Measurements from ENCODE around the gene PXDN. TPM values are rescaled to one million over a fixed set of nuclear protein-coding genes. Genes with fewer than 3 reads are reported as not detected.
"Not testable (repeated sequence)": the region's sequence is repeated elsewhere in the genome, so short reads cannot be mapped to it uniquely, and the experiment has no call there.

The PXDN gene
- total RNA-seq, 1 experiment from 2014 or later: 102 TPM

DNA sequence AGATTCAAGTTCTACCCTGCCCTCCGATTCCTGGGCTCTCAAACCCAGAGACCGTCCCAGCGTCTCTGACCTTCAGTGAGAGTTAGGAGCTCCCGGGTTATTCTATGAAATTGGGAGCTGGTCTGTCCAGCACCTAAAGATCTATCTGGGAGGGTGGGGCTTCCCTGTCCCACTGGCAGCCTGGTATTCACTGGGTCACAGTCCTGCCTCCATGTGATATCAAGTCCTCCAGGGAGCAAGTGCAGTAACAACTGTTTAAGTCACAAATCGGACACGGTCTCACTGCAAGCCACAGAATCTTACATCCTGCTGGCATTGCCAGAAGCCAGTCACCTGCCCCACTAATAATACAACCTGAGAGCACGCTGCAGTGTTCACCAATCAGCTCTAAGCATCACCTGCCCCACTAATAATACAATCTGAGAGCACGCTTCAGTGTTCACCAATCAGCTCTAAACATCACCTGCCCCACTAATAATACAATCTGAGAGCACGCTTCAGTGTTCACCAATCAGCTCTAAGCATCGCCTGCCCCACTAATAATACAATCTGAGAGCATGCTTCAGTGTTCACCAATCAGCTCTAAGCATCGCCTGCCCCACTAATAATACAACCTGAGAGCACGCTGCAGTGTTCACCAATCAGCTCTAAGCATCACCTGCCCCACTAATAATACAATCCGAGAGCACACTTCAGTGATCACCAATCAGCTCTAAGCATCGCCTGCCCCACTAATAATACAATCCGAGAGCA lies 38.0 kb downstream of the PXDN start:
- H3K36me3 ChIP-seq (replicated peaks; ENCODE audit: control insufficient read depth, insufficient read depth, low read length); H3K4me3 ChIP-seq (ENCODE audit: insufficient read depth, low read depth, low read length); DNase-seq; H3K27me3 ChIP-seq (ENCODE audit: control insufficient read depth, insufficient read depth, low read length): not testable (repeated sequence)

DNA sequence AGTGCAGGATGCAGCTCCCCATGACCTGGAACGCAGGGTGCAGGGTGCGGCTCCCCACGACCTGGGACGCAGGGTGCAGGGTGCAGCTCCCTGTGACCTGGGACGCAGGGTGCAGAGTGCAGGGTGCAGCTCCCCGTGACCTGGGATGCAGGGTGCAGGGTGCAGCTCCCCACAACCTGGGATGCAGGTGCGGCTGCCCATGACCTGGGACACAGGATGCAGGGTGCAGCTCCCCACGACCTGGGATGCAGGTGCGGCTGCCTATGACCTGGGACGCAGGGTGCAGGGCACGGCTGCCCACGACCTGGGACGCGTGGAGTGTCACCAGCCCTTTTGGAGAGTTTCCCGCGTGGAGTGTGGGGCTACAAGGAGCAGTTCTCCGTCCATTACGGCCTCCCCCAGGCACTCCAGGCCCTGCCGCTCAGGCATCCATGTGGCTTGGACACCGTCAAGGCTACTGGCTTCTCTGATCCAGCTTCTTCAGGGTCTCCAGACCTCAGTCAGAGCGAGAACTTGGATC lies 38.7 kb downstream of the PXDN start:
- Histone ChIP-seq H3K4me3 (ENCODE audit: insufficient read depth, low read depth, low read length) (no peak overlapping the region), H3K27me3 (ENCODE audit: control insufficient read depth, insufficient read depth, low read length) (no peaks in the 10 kb centered on the region), H3K36me3 (replicated peaks; ENCODE audit: control insufficient read depth, insufficient read depth, low read length) (no peaks in the 10 kb centered on the region)
- peak; percentile 31 for DNase-seq

DNA sequence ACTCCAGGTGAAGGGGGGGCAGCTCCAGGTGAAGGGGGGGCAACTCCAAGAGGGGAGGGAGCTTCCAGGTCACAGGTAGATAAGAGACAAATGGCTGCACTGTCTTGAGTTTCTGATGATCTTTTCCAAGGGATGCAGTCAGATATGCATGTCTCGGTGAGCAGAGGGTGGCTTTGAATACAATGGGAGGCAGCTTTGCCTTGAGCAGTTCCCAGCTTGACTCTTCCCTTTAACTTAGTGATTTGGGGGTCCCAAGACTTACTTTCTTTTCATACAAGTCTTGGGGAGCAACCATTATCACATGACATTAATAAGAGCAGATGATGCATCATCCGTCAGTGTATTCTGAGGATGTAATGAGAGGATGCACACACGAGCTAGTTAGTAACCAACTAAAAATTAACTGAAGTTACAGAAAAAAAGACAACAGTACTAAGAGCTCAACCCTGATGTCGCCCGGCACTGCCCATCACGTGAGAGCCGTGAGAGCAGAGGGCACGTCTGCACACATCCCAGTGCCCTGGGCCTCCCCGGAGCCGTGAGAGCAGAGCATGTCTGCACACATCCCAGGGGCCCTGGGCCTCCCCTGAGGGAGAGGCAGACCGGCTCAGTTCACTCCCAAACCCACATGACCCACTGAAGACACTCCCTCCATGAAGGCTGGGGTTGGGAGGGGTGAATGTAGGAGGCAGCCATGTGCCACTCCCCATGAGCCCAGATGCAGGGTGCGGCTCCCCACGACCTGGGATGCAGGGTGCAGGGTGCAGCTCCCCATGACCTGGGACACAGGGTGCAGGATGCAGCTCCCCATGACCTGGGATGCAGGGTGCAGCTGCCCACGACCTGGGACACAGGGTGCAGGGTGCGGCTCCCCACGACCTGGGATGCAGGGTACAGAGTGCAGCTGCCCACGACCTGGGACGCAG lies 39.4 kb downstream of the PXDN start:
- peak; percentile 52 for DNase-seq
- H3K36me3 ChIP-seq (replicated peaks; ENCODE audit: control insufficient read depth, insufficient read depth, low read length): no peaks in the 10 kb centered on the region
- H3K4me3 ChIP-seq (ENCODE audit: insufficient read depth, low read depth, low read length): no peak overlapping the region
- no peaks in the 10 kb centered on the region for H3K27me3 ChIP-seq (ENCODE audit: control insufficient read depth, insufficient read depth, low read length)

DNA sequence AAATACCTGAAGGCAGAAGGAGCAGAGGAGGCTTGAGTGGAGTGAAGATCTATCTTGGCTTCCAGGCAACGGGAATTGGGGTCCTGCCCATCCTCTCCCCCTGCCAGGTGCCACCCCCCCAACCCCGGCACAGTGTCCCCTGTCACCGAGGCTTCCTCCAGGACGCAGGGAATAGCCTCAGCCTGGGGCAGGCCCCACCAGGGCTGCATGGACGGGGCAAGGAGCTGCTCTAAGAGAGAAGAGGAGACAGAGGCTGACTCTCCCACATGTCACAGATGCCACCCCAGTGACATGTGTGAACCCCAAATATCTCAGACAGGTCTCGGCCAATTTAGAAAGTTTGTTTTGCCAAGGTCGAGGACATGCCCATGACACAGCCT lies 42.1 kb downstream of the PXDN start:
- H3K36me3 ChIP-seq (replicated peaks; ENCODE audit: control insufficient read depth, insufficient read depth, low read length): no peaks in the 10 kb centered on the region
- H3K4me3 ChIP-seq (ENCODE audit: insufficient read depth, low read depth, low read length): no peak overlapping the region
- no peaks in the 10 kb centered on the region for H3K27me3 ChIP-seq (ENCODE audit: control insufficient read depth, insufficient read depth, low read length)
- peak; percentile 48 for DNase-seq

DNA sequence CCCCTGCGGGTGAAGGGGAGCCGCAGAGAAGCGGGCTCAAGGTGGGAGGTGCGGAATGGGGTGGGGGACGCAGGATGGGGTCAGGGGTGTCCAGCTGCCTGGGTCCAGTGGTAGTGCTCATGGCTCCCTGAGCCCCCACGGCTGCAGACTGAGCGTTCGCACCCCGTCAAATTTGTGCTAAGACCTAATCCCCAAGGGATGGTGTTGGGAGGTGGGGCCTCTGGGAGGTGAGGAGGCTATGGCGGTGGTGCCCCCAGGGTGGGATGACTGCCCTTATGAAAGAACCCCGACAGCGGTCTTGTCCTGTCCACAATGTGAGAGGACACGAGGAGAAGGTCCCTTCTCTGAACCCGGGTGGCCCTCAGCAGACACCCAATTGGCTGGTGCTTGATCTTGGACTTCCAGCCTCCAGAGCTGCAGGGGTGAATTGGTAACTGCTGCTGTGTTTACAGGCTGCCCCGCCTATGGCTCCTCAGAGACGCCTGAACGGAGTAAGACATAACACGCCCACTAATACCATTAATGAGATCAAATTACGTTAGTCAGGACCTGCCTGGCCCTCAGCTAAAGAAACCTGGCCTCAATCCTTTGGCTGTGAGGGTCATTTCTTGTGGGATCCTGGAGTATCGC lies 42.6 kb downstream of the PXDN start:
- no peaks in the 10 kb centered on the region for H3K27me3 ChIP-seq (ENCODE audit: control insufficient read depth, insufficient read depth, low read length)
- H3K36me3 ChIP-seq (replicated peaks; ENCODE audit: control insufficient read depth, insufficient read depth, low read length): no peaks in the 10 kb centered on the region
- peak; percentile 80 for DNase-seq
- no peak overlapping the region for H3K4me3 ChIP-seq (ENCODE audit: insufficient read depth, low read depth, low read length)

DNA sequence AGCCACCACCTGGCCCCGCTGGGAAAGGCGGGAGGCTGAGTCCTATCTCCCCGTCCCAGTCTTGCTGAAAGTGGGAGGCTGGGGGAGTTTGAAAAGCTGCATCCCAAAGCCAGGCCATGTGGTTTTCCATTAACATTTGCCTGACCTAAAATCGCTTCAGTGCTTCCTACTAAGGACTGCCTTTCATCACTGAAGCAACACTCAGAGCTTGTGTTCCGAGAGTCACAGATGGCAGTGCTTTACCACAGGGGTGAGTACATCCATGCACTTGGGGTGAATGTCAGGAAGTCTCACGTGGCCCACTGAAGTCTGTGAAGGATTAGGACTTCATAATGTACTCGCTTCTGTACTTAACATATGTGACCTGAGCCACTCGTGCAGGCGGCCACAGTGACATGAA lies 43.3 kb downstream of the PXDN start:
- Histone ChIP-seq H3K27me3 (ENCODE audit: control insufficient read depth, insufficient read depth, low read length) (no peaks in the 10 kb centered on the region), H3K4me3 (ENCODE audit: insufficient read depth, low read depth, low read length) (no peak overlapping the region), H3K36me3 (replicated peaks; ENCODE audit: control insufficient read depth, insufficient read depth, low read length) (no peaks in the 10 kb centered on the region)
- DNase-seq: no peak

DNA sequence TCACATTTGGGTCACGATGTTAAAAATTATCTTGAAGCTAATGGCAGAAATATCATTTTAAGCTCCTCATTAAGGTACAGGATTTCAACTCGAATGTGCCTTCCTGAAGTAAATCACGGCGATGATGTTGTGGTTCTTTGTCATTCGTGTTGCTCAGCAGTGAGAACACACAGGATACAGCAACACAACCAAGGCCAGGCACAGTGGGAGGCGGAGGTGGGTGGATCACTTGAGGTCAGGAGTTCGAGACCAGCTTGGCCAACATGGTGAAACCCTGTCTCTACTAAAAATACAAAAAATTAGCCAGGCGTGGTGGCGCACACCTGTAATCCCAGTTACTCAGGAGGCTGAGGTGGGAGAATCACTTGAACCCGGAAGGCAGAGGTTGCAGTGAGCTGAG lies 43.9 kb downstream of the PXDN start:
- H3K27me3 ChIP-seq (ENCODE audit: control insufficient read depth, insufficient read depth, low read length); H3K36me3 ChIP-seq (replicated peaks; ENCODE audit: control insufficient read depth, insufficient read depth, low read length); H3K4me3 ChIP-seq (ENCODE audit: insufficient read depth, low read depth, low read length); DNase-seq: not testable (repeated sequence)

DNA sequence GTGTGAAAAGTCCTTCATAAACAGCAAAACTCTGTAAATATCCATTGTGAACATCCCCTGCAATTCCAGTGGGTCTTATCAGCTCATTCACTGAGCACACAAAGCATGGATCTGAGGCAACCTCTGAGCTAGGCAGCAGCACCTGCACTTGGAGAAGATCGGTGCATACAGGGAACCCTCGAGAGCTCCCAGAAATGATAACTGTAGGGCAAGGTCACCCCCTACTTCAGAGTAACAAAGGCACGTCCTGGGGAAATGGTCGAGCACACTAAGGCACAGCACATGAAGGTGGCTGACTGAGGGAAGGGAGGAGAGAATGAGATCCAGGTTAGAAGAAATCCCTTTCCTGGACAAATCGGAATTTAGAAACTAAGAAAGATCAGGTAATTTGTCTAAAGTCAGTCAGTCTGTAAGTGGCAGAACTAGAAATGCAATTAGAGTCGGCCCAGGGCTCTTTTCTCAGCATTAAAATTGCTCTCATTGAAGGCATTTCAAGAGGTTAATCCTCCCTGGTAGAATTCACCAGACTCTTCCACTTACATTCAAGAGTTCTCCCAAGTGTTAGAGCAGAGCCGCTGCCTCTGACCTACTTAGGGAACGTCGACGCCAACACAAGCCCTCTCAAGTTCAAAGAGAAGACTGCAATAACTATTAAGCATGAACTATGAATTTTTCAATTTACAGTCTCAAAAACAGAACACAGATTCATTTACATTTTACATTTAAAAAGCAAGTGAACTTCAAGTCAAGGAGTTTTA lies 45.9 kb downstream of the PXDN start:
- no peak for DNase-seq
- no peaks in the 10 kb centered on the region for H3K36me3 ChIP-seq (replicated peaks; ENCODE audit: control insufficient read depth, insufficient read depth, low read length)
- H3K27me3 ChIP-seq (ENCODE audit: control insufficient read depth, insufficient read depth, low read length): no peaks in the 10 kb centered on the region
- H3K4me3 ChIP-seq (ENCODE audit: insufficient read depth, low read depth, low read length): no peak overlapping the region

DNA sequence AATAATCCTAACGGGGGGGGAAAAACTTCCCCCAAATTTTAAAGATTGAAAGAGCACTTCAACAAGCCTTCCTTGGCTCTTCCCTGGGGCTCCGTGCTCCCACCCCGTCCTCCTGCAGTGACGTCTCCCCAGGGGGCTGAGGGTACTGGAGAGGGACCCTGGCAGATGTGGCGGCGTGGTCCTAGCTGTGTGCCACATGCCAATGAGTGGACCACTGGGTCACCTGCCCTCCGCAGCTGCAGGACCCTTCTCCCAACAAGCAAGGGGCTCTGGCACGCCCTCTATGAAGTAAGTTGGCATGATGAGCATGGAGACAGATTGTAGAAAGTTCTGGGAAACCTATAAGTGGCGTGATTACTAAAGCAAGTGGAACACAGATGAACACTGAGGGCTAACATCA lies 46.7 kb downstream of the PXDN start:
- DNase-seq: no peak
- no peaks in the 10 kb centered on the region for H3K27me3 ChIP-seq (ENCODE audit: control insufficient read depth, insufficient read depth, low read length)
- peaks cover 2% of the 10 kb centered on the region; the same call in 1 of the 2 replicates for H3K36me3 ChIP-seq (replicated peaks; ENCODE audit: control insufficient read depth, insufficient read depth, low read length)
- H3K4me3 ChIP-seq (ENCODE audit: insufficient read depth, low read depth, low read length): no peak overlapping the region

DNA sequence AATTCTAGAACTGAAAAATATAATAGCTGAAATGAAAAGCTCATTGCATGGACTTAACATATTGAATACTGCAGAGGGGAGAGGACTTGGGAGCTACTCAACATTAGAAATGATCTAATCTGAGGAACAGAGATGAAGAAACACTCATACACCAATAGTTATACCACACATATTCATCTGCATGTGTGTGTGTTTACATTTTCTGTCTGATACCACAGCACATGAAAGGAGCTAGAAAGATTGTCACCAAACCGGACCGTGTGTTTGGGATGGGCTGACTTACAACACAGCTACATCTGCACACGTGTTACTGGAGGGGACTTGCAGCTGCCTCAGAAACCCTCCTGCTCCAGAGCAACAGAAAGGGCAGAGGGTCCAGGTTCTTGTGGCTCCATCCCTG lies 47.8 kb downstream of the PXDN start:
- Histone ChIP-seq H3K36me3 (replicated peaks; ENCODE audit: control insufficient read depth, insufficient read depth, low read length) (peaks cover 2% of the 10 kb centered on the region; the same call in 1 of the 2 replicates), H3K27me3 (ENCODE audit: control insufficient read depth, insufficient read depth, low read length) (no peaks in the 10 kb centered on the region), H3K4me3 (ENCODE audit: insufficient read depth, low read depth, low read length) (no peak overlapping the region)
- DNase-seq: no peak

DNA sequence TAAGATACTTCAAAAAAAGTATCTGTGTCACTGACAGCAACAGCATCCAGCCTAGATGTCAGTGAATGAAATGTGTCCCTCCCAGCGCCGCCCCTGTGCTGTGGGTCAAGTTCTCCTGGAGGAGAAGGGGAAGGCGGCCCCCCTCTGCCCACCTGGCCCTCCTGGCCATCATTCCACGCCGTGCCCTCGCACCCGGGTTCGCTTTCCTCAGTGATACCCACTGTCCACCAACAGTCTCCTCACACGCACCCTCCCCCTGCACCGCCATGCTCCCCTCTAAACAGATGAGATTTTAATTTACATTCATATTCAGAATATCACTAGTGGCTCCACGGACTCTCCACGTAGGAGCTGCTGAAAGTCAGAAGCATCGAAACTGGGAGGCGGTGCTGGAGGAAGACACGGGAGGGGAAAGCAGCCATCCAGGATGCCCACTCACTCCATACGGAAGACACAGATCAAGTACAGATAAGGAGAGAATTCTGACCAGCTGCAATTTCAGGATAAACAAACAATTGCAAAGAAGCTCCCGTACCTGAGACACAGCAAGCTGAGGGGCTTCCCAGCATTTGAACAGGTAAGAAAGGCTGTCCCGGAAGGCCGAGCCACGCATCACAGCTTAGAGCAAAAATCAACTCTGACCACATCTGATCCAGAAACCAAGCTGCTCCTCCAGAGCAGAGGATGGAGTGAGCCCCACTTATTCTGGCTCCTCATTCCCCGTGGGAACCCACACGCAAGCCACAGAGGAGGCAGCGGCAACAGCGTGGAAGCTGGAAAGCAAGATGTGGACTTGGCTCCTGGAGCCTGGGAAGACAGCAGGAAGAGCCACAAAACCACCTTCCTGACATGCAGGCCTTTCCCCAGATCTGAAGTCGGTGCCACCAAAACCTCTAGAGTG lies 49.7 kb downstream of the PXDN start:
- no peak for DNase-seq
- H3K27me3 ChIP-seq (ENCODE audit: control insufficient read depth, insufficient read depth, low read length): no peaks in the 10 kb centered on the region
- H3K36me3 ChIP-seq (replicated peaks; ENCODE audit: control insufficient read depth, insufficient read depth, low read length): peaks cover 4% of the 10 kb centered on the region; the same call in 1 of the 2 replicates
- no peak overlapping the region for H3K4me3 ChIP-seq (ENCODE audit: insufficient read depth, low read depth, low read length)

DNA sequence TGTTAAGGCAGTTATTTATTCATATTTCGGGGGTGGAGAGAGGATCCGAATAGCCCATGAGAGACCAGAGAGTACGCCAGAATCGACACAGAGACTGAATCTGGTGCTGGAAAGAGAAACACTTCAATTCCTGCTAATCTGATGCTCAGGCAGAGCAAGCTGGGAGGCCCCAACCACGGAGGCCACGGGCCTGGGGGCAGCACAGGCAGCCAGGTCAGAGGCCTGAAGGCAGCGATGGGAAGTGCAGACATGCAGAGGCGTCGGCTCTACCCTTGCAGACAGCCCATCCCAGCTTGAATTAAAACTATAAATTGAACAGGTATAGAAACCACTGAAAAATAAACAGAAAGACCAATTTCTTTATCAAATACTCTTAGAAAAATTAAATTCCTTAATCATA lies 50.6 kb downstream of the PXDN start:
- no peaks in the 10 kb centered on the region for H3K27me3 ChIP-seq (ENCODE audit: control insufficient read depth, insufficient read depth, low read length)
- H3K4me3 ChIP-seq (ENCODE audit: insufficient read depth, low read depth, low read length): no peak overlapping the region
- DNase-seq: no peak
- H3K36me3 ChIP-seq (replicated peaks; ENCODE audit: control insufficient read depth, insufficient read depth, low read length): peaks cover 4% of the 10 kb centered on the region; the same call in 1 of the 2 replicates

DNA sequence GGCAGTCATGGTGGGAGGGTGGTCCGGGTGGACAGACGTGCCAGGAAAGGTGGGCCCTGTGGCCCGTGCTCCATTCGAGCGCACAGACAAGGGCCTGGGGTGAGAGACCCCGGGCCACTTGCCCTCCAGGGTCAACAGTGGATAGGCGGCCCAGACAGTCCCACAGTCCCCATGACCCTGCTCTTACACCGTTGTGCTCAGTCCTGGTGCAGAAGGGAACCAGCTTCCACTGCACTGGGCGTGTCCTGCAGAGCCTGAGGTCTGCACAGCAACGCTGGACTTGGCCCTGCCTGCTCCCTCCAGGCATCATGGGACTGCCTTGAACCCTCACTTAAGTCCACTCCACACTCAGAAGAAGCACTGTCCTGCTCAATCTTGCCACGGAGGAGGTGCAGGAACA lies 52.0 kb downstream of the PXDN start:
- Histone ChIP-seq H3K4me3 (ENCODE audit: insufficient read depth, low read depth, low read length) (no peak overlapping the region), H3K27me3 (ENCODE audit: control insufficient read depth, insufficient read depth, low read length) (no peaks in the 10 kb centered on the region), H3K36me3 (replicated peaks; ENCODE audit: control insufficient read depth, insufficient read depth, low read length) (peaks cover 4% of the 10 kb centered on the region; the same call in 1 of the 2 replicates)
- no peak for DNase-seq
